Choroid plexus epithelial cell (primary cell): ENCODE results near the gene APOC1.

Experiments
- DNase-seq: peaks from one replicate; pipeline ENCODE4 v3.0.0-alpha.2; 2010; ENCODE audit warnings: low read depth
- H3K4me3 ChIP-seq: 2 replicates; pipeline ENCODE4 v1.5.1; 2011; ENCODE audit warnings: low read depth, mild to moderate bottlenecking, control low read depth, low read length, moderate library complexity
- CTCF ChIP-seq: conservative IDR thresholded peaks from 2 replicates; pipeline ENCODE4 v1.5.1; 2011; ENCODE audit warnings: low read depth, mild to moderate bottlenecking, control low read depth, inconsistent platforms, low read length, moderate library complexity

Gene APOC1

GRCh38 chr19:44914433-44915206 lies at the start of gene APOC1:
Gene APOC1 (plus strand): TSS chr19:44914608. CDS start chr19:44914892, 284 bp downstream.
- peak within 1 kb of the TSS; percentile 63 for H3K4me3 ChIP-seq
- DNase-seq: peak; percentile 83

- H3K4me3 ChIP-seq: no peak overlapping the region
- no peak for DNase-seq
- TF ChIP-seq CTCF: no peak
Measured at GRCh38 chr19:44865196-44865767, 49.1 kb upstream of the APOC1 start.

- DNase-seq: no peak
- H3K4me3 ChIP-seq: no peak overlapping the region
- TF ChIP-seq CTCF: no peak
Measured at GRCh38 chr19:44866664-44867063, 47.7 kb upstream of the APOC1 start.

- H3K4me3 ChIP-seq: no peak overlapping the region
- no peak for TF ChIP-seq CTCF
- DNase-seq: no peak
Measured at GRCh38 chr19:44867578-44867977, 46.8 kb upstream of the APOC1 start.

- DNase-seq: peak; percentile 77
- TF ChIP-seq CTCF: no peak
- no peak overlapping the region for H3K4me3 ChIP-seq
Measured at GRCh38 chr19:44869733-44870470, 44.5 kb upstream of the APOC1 start.

GRCh38 chr19:44871809-44872208 lies 42.6 kb upstream of the APOC1 start:
- H3K4me3 ChIP-seq: no peak overlapping the region
- no peak for TF ChIP-seq CTCF
- no peak for DNase-seq

- no peak for DNase-seq
- TF ChIP-seq CTCF: no peak
- H3K4me3 ChIP-seq: no peak overlapping the region
Measured at GRCh38 chr19:44872661-44873060, 41.7 kb upstream of the APOC1 start.
